ENCODE results near the gene RCCD1.
A peak's percentile ranks its signal among the peaks of the same experiment; 100 is the strongest.

The RCCD1 gene

DNA sequence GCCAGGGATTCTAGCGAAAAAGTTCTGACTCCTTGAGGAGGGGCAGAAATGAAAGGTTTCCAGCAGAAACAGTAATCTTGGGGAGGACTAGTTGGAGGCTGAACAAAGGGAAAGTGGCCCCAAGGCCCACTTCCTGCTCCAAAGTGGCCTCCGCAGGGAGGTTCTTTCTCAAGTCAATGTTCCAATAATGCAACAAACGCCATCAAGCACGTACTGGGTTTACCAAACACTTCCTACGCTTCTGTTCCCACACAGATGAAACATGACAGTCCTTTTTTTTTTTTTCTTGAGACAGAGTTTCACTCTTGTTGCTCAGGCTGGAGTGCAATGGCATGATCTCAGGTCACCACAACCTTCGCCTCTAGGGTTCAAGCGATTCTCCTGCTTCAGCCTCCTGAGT is 9.6 kb upstream of the RCCD1 start:
- no peak for DNase-seq

- no peak for DNase-seq
These were observed 8.1 kb upstream of the RCCD1 start for GRCh38 chr15:90946538-90946937.

- no peak for DNase-seq
These were observed 7.6 kb upstream of the RCCD1 start for GRCh38 chr15:90946941-90947576.

GRCh38 chr15:90947577-90948357 is 6.9 kb upstream of the RCCD1 start:
- no peak for DNase-seq

- DNase-seq, result no peak
These were observed 6.2 kb upstream of the RCCD1 start for GRCh38 chr15:90948506-90948905.

- no peak for DNase-seq
These were observed 4.6 kb upstream of the RCCD1 start for GRCh38 chr15:90949979-90950675.

GRCh38 chr15:90950676-90951075 is 4.0 kb upstream of the RCCD1 start:
- DNase-seq, result no peak

GRCh38 chr15:90952901-90953677 is 1.6 kb upstream of the RCCD1 start:
- no peak for DNase-seq

DNA sequence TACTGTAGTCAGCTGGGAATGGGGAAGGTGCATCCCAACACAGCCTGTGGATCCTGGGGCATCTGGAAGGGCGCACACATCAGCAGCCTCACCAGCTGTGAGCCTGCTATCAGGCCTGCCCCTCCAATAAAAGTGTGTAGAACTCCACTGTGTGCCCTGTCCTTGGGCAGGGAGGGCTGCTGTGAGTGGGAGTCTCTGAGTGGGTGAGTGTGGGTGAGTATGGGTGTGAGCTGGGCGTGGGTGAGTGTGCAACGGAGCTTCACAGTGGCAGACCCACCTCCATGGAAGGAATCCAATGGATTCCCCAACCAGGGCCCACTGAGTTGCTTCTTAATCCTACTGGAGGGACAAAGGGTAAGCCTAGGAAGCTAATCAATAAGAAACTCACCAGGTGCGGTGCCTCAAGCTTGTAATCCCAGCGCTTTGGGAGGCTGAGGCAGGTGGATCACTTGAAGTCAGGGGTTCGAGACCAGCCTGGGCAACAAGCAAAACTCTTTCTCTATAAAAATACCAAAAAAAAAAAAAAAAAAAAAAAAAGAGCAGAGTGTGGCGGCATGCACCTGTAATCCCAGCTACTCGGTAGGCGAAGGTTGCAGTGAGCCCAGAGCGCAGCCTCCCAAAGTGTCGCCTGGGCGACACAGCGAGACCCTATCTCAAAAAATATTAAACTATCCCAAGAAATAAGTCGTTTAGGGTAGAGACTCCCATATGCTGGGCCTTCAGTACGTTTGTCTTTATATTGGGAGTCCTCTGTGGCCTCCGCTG is 555 bp upstream of the RCCD1 start:
- DNase-seq, result no peak

DNA sequence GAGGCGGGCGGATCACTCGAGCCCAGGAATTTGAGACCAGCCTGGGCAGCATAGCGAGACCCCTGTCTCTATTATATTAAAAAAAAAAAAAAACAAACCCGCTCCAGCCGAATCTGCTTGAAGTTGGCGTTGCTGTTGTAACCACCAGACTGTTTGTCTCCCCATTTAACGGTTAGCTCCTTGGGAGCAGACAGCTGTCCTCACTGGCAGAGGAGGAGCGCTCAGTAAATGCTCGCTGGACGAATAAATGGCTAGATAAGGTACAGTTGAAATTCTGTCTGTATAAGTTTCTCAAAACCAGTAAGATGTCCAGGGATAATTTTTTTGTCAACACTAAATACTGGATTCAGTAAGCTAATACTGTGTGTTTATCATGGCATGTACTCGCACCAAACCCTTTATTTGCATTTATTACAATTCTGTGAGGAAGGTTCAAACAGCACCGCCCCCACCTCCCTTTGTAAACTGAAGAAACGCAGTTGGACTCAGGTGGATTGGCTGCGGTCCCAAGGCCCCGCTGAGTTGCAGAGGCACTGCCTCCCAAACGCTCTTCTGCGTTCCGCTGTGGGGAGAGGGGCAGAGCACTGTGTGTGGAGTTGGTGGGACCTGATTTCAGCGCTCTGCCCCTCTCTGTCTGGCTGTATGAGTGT is 1.1 kb downstream of the RCCD1 start:
- no peak for DNase-seq

DNA sequence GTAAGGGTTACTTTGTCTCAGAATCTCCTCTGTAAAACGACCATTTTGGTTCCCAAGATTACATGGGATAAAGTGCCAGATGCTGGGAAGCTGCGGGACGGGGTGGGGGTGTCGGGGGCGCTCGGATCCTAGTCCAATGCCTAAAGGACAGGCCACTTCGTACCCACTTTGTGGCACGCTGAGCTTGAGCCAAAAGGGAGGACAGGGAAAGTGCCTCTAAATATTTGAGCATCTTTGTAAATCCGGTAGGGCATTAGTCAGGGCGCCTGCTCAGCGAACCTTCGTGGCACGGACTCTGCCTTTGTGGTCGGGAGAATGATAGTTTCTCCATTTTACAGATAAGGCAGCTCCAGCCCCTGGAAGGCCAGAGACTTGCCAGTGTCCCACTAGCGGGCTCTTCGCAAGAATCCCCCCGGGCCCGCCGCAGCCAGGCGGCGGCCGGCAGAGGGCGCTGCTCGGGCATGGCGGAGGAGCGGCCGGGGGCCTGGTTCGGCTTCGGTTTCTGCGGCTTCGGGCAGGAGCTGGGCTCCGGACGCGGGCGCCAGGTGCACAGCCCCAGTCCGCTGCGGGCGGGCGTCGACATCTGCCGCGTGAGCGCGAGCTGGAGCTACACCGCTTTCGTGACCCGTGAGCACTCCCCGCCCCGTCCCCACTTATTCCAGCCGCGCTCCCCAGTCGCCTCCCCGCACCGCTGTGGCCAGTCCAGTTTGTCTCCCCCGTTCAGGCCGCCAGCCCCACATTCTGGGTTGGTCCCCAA is 1.8 kb downstream of the RCCD1 start:
- DNase-seq, result peak; percentile 65 to 73

GRCh38 chr15:90957031-90957790 is 2.5 kb downstream of the RCCD1 start:
- no peak for DNase-seq

GRCh38 chr15:90957791-90958190 is 3.1 kb downstream of the RCCD1 start:
- no peak for DNase-seq

DNA sequence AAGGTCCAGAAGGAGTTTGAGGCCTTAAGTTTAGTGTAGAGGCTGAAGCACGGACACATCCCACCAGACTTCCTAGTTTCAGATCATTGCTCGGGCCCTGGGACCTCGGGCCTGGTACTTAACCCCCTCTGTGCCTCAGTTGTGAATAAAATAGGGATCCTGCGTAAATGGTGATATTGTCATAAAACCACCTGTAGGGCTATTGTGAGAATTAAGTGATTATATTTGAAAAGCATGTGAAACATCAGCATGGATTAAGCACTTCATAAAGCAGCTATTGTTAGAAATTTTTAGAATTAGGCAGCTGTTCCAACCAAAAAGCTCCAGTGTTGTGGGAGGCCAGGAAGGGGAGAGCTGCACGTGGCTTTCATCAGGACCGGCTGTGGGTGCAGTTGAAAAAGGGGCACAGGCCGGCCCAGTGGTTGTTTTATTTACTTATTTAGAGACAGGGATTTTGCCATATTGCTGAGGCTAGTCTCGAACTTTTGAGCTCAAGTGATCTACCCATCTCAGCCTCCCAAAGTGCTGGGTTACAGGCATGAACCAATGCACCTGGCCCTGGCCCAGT is 4.4 kb downstream of the RCCD1 start:
- DNase-seq, result no peak

DNA sequence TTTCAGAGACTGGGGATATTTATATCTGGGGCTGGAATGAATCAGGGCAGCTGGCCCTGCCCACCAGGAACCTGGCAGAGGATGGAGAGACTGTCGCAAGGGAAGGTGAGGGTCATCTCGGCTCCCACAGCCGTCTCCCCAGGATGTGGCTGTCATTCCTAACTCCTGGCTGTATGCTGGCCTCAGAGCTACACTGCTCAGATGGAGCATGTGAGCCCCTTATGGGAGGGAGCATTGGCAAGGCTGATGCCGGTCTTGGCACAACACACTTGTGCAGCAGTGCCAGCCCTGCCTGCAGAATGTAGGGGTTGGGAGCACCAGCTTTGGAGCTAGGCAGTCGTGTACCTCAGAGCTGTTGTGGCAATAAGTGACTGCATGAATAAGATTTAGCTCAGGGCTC is 5.2 kb downstream of the RCCD1 start:
- DNase-seq, result no peak

- DNase-seq, result no peak
These were observed 5.8 kb downstream of the RCCD1 start for GRCh38 chr15:90960298-90961091.

DNA sequence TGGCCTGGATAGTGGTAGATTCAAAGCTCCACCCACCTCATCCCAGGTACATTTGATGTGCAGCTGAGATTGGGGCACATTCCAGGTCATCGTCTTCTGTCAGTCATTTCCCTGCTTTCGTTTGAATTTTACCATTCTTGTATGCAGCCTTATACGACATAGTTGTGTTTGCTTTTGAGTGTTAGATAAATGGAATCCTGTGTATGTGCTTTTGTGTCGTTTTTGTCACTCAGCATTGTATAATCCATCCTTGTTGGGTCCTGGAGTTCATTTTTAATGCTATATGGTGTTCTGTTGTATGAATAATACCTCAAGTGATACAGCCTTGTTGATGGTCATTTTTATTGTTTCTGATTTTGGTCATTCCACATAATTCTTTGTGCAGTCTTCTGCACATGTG is 7.3 kb downstream of the RCCD1 start:
- no peak for DNase-seq

GRCh38 chr15:90966262-90966661 is 11.6 kb downstream of the RCCD1 start:
- DNase-seq, result no peak

DNA sequence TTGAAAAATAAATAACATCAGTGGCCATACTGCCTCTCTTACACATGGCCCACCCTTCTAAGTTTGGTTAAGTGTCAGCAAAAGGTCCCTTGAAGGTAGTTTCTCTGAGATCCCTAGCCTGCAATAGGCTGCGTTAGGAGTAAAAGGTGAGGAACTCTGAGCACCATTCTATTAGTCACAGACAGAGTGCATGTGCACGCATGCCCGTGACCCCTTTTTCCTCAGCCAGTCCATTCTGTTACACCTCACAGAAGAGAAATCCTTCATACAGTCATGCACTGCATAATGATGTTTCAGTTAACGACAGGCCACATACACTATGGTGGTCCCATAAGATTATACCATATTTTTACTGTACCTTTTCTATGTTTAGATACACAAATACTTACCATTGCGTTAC is 12.5 kb downstream of the RCCD1 start:
- no peak for DNase-seq

All from stimulated activated CD4-positive, alpha-beta T cell treated with anti-CD3 and anti-CD28 coated beads, Interleukin-2, amount 100 ng/mL, for 48 hours (primary cell).